Thymus (tissue), 11 donors: ENCODE results near the gene ST6GALNAC6. TPM values are rescaled to one million over a fixed set of nuclear protein-coding genes. Genes with fewer than 3 reads are reported as not detected.

Experiments
- DNase-seq, 9 donors: peaks; one replicate each; pipeline ENCODE4 v3.0.0-alpha.2; 2013; ENCODE audit warnings: low spot score in 9 of 9, low read depth in 6 of 9, missing footprints in 1 of 9
- H3K27ac ChIP-seq, 2 donors: one replicate each; pipeline ENCODE4 v1.5.1; 2013; ENCODE audit warnings: control low read depth in 1 of 2, low read depth in 1 of 2, low read length in 1 of 2, mild to moderate bottlenecking in 1 of 2, moderate library complexity in 1 of 2
- H3K27me3 ChIP-seq, 2 donors: one replicate each; pipeline ENCODE4 v1.5.1; 2013; ENCODE audit warnings: low read length in 1 of 2; ENCODE audit not compliant: control insufficient read depth in 2 of 2, insufficient read depth in 1 of 2
- H3K36me3 ChIP-seq, 2 donors: one replicate each; pipeline ENCODE4 v1.5.1; 2013; ENCODE audit warnings: low read length in 1 of 2, mild to moderate bottlenecking in 1 of 2, moderate library complexity in 1 of 2; ENCODE audit not compliant: control insufficient read depth in 2 of 2, insufficient read depth in 2 of 2
- H3K4me1 ChIP-seq, 2 donors: one replicate each; pipeline ENCODE4 v1.5.1; 2013; ENCODE audit warnings: low read length in 2 of 2; ENCODE audit not compliant: control insufficient read depth in 2 of 2, insufficient read depth in 2 of 2
- H3K4me3 ChIP-seq, 2 donors: one replicate each; pipeline ENCODE4 v1.5.1; 2013; ENCODE audit warnings: low read length in 2 of 2, control low read depth in 1 of 2, mild to moderate bottlenecking in 1 of 2
- H3K9me3 ChIP-seq, 2 donors: one replicate each; pipeline ENCODE4 v1.5.1; 2013; ENCODE audit warnings: low read length in 1 of 2, mild to moderate bottlenecking in 1 of 2; ENCODE audit not compliant: control insufficient read depth in 2 of 2, insufficient read depth in 1 of 2
- WGBS: extraction: QIAGEN DNeasy Blood & Tissue Kit; methylation state at CpG from one replicate; pipeline ENCODE4 v1.1.7; 2013; 5-methylcytosine and 5-hydroxymethylcytosine counted together
- polyA plus RNA-seq: library from polyadenylated mRNA; stranded (reverse); fragments of 200-250 nt; gene quantifications from one replicate; pipeline ENCODE4 v1.2.3, GENCODE V29; 2013
- total RNA-seq: library from RNA; stranded (reverse); fragments of 120-200 nt; gene quantifications from one replicate; pipeline ENCODE4 v1.2.4, GENCODE V29; 2013
- donor health status: healthy.

The ST6GALNAC6 gene
- total and polyA plus RNA-seq, 2 donors, result 16.2 to 42.8 TPM

- Histone ChIP-seq H3K36me3 (peaks cover 30 to 50% of the 10 kb centered on the region in 2 donors), H3K27me3 (no peaks in the 10 kb centered on the region), H3K9me3 (peaks cover 0 to 3% of the 10 kb centered on the region in 2 donors), H3K27ac (peak overlapping the region in 1 of 2 donors; percentile 9), H3K4me1 (peaks cover 32 to 69% of the 10 kb centered on the region in 2 donors), H3K4me3 (no peak overlapping the region)
- 97% methylated on average over 5 of the region's 5 CpGs for WGBS
- no peak for DNase-seq
These were observed 13.5 kb upstream of the ST6GALNAC6 start for GRCh38 chr9:127912882-127913281.

- H3K27me3 ChIP-seq, result no peaks in the 10 kb centered on the region
- peaks cover 33 to 53% of the 10 kb centered on the region in 2 donors for H3K36me3 ChIP-seq
- no peak for DNase-seq
- 98% methylated on average over 31 of the region's 31 CpGs for WGBS
- peaks cover 28 to 64% of the 10 kb centered on the region in 2 donors for H3K4me1 ChIP-seq
- peaks cover 0 to 3% of the 10 kb centered on the region in 2 donors for H3K9me3 ChIP-seq
- H3K4me3 ChIP-seq, result no peak overlapping the region
- H3K27ac ChIP-seq, result peak overlapping the region in 1 of 2 donors; percentile 91
These were observed 12.9 kb upstream of the ST6GALNAC6 start for GRCh38 chr9:127912296-127912695.

- Histone ChIP-seq H3K27me3 (no peaks in the 10 kb centered on the region), H3K4me3 (no peak overlapping the region), H3K36me3 (peaks cover 33 to 53% of the 10 kb centered on the region in 2 donors), H3K4me1 (peaks cover 33 to 67% of the 10 kb centered on the region in 2 donors), H3K27ac (peak overlapping the region; percentile 66 to 91), H3K9me3 (peaks cover 0 to 3% of the 10 kb centered on the region in 2 donors)
- 93% methylated on average over 6 of the region's 6 CpGs for WGBS
- peak in 1 of 9 donors; percentile 52 for DNase-seq
These were observed 11.3 kb upstream of the ST6GALNAC6 start for GRCh38 chr9:127910613-127911205.

GRCh38 chr9:127909839-127910273 is 10.5 kb upstream of the ST6GALNAC6 start:
- Histone ChIP-seq H3K36me3 (peaks cover 33 to 49% of the 10 kb centered on the region in 2 donors), H3K27me3 (no peaks in the 10 kb centered on the region), H3K4me3 (no peak overlapping the region), H3K27ac (no peak overlapping the region), H3K4me1 (peaks cover 35 to 67% of the 10 kb centered on the region in 2 donors), H3K9me3 (peaks cover 0 to 3% of the 10 kb centered on the region in 2 donors)
- DNase-seq, result no peak
- 96% methylated on average over 17 of the region's 17 CpGs for WGBS

GRCh38 chr9:127908660-127908926 is 9.2 kb upstream of the ST6GALNAC6 start:
- no peak for DNase-seq
- H3K4me1 ChIP-seq, result peaks cover 45 to 70% of the 10 kb centered on the region in 2 donors
- no peaks in the 10 kb centered on the region for H3K9me3 ChIP-seq
- H3K27ac ChIP-seq, result no peak overlapping the region
- H3K4me3 ChIP-seq, result no peak overlapping the region
- 97% methylated on average over 10 of the region's 10 CpGs for WGBS
- peaks cover 33 to 44% of the 10 kb centered on the region in 2 donors for H3K36me3 ChIP-seq
- H3K27me3 ChIP-seq, result no peaks in the 10 kb centered on the region

GRCh38 chr9:127907867-127908659 is 8.7 kb upstream of the ST6GALNAC6 start:
- Histone ChIP-seq H3K4me1 (peaks cover 50 to 73% of the 10 kb centered on the region in 2 donors), H3K27ac (no peak overlapping the region), H3K9me3 (no peaks in the 10 kb centered on the region), H3K4me3 (no peak overlapping the region), H3K27me3 (no peaks in the 10 kb centered on the region), H3K36me3 (peaks cover 33 to 41% of the 10 kb centered on the region in 2 donors)
- 95% methylated on average over 35 of the region's 35 CpGs for WGBS
- DNase-seq, result no peak

GRCh38 chr9:127905788-127906191 is 6.4 kb upstream of the ST6GALNAC6 start:
- Histone ChIP-seq H3K27me3 (no peaks in the 10 kb centered on the region), H3K27ac (peak overlapping the region; percentile 96), H3K9me3 (no peaks in the 10 kb centered on the region), H3K4me3 (peak overlapping the region; percentile 25 to 27), H3K36me3 (peaks cover 23 to 24% of the 10 kb centered on the region in 2 donors), H3K4me1 (peaks cover 41 to 52% of the 10 kb centered on the region in 2 donors)
- DNase-seq, result peak in 2 of 9 donors; percentile 34 to 60
- 72% methylated on average over 12 of the region's 12 CpGs for WGBS

GRCh38 chr9:127905004-127905728 is 5.8 kb upstream of the ST6GALNAC6 start:
- peak overlapping the region; percentile 25 to 27 for H3K4me3 ChIP-seq
- DNase-seq, result peak in 2 of 9 donors; percentile 34 to 61
- peaks cover 17 to 22% of the 10 kb centered on the region in 2 donors for H3K36me3 ChIP-seq
- H3K27me3 ChIP-seq, result no peaks in the 10 kb centered on the region
- 27% methylated on average over 5 of the region's 5 CpGs for WGBS
- peak overlapping the region; percentile 96 for H3K27ac ChIP-seq
- H3K4me1 ChIP-seq, result peaks cover 40 to 46% of the 10 kb centered on the region in 2 donors
- no peaks in the 10 kb centered on the region for H3K9me3 ChIP-seq
